ENCODE data around the gene COL20A1.

COL20A1 gene

DNA sequence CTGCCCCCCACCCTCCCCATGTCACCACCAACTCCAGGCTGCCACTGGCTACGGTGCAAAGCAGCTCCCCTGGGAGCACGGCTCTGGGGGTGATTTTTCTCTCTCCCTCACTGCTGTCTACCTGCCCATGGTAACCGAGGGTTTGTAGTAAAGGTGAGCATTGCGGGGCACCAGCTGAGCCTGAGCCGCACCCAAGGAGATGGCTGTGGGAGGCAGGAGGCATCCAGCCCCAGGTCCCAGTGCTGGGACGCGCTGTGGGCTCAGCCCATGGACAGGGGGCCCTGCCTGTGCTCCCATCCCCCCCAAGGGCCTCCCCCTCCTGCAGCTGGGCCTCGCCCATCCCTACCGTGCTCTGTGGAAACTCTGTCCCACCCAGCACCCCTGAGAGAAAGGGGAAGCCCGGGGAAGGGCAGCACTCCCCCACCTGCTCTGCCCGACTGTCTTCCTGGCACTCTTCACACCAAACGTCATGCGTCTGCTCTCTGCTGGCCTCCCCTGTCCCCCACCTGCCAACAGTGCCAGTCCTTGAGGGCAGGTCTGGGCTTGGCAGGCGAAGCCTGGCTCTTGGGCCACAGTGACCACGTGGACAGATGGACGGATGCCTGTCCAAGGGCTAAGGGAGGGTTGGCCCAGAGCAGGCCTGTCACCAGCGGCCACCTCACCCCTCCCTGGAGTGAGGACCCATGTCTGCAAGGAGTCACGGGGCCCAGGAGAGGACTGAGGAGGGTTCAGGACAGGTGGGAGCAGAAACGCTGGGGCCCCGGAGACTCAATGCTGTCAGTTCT, 72.0 kb downstream of the COL20A1 start:
- no peak for DNase-seq

DNA sequence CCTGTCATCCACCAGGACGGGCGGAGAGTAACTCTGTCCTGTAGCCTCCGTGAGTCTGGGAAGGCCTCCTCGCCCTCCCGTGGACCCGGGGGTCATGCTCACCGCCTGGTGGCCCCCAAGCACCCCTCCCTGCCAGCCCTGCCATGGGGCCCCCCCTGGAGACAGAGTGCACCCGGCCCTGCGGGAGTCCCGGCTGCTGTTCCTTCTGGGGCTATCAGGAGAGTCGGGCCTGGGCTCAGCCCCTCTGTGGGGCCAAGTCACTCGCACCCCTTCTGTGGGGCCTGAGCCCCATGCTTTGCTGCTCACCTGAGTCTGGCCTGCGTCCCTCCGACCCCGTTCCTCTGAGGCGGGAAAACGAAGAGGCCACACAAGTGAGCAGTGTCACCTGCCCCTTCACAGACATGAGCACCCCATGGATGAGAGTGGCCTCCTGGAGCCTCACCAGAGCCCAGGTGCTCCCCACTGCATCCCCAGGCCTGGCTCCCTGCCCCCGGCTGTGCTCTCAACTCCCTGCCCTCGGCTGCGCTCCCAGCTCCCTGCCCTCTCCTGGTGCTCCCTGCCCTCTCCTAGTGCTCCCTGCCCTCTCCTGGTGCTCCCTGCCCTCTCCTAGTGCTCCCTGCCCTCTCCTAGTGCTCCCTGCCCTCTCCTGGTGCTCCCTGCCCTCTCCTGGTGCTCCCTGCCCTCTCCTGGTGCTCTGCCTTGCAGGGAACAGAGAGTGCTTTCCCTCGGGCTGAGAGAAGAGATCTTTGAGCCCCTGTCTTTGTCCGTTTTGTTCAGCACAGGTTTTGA, 72.8 kb downstream of the COL20A1 start:
- DNase-seq = no peak

DNA sequence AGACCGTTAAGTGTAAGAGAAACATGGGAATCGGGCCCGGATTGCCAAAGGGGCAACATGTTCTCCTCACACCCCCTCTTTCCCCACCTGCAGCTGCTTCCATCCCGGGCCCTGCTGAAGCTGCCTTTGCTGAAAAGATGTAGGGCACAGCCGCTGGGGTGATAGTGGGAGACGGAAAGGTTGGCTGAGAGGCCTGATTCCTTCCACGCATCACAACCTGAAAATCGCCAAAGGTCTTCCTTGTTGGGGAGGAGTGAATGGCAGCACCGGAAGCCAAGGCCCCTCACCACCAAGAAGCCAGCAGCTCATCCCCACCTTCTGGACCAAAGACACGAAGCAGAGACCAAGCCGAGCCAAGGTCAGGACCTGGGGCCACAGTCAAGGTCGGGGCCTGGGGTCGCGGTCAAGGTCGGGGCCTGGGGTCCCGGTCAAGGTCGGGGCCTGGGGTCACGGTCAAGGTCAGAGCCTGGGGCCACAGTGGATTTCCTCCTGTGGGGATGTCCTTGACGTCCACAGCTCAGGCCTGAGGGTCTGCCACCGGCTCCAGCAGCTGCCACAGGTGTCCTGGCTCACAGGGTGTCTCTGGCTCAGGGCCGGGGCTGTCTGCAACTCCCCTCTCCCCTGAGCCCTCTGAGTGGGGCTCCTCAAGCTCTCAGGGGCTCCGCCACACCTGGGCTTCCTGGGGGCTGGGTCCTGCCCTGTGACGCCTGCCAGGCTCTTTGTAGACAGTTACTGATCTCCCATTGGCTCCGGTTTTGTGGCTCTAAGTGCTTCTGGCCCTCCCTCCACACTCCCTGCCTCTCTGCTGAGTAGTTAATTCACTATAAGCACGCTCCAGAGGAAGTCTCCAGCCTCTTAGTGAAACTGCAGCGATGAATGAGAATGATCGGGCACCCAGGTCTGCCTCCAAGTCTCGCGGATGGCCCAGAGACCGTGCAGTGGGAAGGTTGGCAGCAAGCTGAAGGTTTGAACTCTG, 73.7 kb downstream of the COL20A1 start:
- no peak for DNase-seq

DNA sequence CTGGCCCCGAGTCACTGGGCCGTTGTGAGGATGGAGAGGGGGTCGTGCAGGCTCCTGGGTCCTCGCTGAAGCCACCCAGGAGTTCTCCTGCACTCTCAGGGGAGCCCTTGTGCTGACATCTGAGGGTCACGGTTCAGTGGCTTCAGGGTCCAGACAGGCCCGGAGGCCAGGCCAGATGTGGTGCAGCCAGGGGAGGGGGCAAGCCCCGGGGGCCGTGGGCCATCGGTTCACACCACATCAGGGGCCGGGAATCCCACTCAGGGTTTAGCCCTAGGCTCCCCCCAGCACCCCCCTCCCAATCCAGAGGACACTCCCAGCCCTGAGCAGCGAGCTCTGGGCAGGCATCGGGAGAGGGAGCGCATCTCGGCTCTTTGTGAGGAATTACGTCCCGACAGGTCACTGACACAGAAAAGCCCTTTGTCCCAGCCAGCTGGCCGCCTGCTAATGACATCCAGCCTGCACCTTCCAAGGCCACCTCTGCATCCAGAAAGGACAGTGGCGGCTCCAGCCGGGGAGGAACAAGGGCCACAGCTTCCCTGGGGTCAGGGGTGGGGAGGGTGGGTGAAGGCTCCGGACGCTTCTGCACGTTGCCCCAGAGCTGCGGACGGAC, 74.6 kb downstream of the COL20A1 start:
- no peak for DNase-seq

DNA sequence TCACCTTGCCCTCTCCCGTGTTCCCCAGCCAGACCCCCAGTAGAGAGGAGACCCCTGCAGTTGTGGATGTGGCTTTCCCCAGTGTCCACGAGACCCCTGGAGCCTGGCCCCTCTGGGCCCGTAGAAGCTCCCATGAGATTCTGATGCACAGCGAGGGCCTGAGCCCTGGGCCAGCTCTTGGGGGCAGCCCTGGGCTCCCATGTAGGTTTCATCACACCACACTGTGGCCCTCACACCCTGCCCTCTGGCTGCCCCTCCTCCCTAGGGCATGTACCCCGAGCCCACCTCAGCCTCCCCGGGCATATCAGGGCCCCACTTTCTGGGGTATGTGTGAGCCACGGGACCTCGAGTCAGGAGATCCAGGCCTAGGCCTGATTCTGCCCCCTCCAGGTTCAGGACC, 75.2 kb downstream of the COL20A1 start:
- DNase-seq = no peak

DNA sequence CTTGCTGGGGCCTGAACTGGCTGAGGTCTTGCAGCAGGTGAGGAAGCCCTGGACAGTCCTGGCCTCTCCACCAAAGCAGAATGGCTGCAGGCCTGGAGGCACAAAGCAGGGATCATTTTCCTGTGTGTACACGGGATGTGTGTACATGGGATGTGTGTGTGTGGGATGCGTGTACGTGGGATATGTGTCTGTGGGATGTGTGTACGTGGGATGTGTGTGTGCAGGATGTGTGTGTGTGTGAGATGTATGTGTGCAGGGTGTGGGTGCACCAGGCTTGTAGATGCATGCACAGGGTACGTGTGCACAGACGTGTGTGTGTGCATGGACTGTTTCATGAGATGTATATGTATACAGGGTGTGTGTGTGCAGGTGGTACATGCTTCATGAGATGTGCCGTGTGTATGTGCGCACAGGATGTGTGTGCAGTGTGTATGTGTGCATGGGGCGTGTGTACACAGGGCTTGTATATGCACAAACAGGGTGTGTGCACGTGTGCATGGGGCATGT, 76.1 kb downstream of the COL20A1 start:
- no peak for DNase-seq

DNA sequence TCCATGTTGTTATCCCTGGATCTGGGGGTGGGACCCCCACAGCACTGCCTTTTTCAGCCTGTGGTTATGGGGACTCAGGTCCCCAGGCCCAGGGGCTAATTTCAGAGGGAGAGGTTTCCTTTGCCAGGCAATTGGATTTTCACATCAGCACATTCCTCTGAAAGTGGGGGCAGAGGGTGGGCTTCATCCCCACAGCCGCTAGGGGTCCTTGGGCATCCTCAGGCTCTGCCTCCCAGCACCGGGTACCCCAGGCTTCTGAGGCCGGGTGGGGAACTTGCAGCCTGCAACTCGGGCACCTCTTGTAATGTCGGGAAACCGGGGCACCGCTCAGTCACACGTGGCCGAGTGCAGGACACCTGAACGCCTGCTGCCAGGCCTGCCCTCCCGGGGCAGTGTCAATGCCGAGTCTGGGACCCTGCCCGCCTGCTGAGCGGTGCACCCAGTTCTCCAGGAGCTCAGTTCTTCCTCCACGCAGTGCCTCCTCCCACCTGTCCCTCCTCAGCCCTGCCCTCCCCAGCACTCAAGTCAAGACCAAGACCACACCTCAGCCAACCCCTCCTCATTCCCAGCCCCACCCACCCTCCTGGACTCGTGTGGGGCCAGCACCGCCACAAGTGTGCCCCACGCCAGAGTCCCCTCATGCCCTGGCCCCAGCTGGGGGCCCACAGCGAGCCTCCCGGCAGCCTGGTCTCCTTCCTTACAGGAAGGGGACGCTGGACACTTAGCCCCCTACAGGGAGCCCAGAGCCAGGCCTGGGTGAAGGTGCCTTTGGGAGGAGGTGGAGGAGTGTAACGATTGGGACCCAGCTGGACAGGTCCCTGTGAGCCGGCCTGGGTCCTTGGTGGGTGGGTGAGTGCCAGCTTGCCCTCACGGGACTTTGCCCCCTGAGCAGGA, 77.0 kb downstream of the COL20A1 start:
- DNase-seq = no peak

DNA sequence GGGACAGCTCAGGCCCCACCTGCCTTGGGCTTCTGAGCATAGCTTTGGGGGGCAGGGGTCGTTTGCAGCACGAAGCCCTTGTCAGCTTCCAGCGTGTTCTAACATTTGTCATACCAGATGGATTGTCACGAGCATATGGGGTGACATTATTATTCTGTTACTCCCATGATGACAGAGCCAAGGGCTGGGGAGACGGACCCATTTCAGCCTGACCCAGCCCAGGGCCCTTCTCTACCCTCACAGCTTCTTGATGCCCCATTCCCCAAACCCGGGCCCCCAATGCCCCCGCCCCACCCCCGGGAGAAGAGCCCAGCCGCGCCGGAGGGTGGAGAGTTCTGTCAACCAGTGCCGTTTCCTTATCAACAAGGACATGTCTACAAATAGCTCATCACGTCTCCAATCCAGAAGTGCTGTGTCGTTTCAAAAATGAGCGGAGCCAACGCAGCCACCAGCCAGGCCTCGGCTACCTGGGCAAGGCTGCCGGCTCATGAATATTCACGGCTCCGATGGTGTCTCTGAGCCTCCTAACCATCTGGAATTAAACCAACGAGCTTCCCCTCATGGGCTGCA, 77.7 kb downstream of the COL20A1 start:
- DNase-seq = no peak

DNA sequence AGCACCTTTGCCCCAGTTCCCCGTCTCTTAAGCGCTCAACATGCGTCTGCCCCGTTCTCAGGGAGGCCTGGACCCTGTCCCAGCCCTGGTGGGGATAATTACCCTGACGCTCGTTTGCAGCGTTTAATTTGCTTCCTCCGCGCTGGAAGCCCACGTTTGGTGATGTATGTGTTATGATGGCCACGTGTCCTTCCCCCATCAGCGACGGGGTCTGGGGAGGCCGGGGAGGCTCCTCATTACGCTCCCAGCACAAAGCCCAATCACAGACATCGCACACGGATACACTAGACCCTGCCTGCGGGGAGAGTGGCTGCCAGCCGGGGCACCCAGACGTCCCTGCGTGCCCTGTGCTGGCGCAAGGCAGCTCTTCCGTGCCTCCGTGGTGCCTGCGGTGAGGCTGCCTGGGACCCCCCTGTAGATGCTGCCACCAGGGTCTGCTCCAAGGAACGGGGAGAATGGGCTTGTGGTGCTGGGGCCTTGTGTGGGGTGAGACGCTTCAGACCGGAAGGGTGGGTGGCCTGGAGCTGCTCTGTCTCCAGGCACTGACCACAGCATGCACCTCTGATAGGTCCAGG, 78.4 kb downstream of the COL20A1 start:
- no peak for DNase-seq

DNA sequence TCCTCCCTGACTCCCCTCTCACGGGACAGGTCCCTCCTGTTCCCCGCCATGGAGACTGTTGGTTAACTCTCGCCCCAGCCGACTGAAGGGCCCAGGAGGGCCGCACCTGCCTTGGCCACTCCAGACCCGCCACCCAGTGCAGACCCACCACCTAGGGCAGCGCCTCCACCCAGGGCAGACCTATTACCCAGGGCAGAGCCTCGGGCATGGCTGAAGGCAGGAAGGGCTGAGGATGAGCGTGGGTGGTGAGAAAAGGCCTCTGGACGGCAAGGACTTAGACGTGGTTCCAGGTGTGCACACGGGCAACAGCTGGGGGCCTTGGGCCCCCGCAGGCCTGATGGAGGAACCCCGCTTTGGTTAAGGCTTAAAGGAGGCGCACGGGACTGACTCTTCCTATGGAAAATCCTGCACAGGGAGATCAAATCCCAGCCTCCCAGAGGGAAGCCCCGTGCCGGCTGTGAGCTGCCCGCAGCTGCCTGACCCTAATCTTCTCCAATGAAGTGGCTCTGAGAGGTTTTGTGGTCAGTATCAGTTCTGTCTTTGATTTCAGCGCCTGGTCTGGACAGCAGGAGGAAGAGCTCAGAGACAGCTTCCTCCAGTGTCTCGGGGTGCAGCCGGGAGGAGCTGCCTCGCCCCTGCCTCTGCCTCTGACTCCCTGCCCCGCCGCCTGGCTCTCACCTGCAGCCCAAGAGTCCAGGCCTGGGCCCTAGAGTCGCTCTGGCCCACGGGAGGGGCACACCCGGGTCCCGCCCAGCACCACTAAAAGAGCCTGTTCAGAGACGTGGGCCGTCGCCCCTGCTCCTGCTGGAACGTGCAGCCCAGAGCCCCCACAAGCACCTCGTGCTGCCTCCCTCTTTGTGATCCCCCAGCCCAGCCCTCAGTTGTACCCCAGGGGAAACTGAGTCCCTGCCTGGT, 80.2 kb downstream of the COL20A1 start:
- no peak for DNase-seq

DNA sequence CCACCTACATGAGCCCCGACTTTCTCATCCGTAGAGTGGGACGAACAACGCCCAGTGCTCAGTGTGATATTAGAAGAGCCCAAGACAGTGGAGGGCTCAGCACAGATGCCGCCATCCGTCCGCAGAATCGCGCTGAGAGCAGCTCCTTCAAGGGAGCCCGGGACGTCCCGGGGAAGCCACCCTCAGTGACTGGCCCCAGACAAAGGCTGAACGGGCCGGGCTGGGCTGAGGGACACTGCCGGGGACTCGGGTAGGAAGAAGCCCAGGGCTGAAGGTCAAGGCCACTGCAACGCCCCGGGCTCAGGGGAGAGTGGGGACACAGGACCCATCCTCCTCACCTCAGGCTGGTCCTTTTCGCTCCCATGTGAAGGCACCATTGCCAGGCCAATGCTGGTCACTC, 81.0 kb downstream of the COL20A1 start:
- DNase-seq = no peak

DNA sequence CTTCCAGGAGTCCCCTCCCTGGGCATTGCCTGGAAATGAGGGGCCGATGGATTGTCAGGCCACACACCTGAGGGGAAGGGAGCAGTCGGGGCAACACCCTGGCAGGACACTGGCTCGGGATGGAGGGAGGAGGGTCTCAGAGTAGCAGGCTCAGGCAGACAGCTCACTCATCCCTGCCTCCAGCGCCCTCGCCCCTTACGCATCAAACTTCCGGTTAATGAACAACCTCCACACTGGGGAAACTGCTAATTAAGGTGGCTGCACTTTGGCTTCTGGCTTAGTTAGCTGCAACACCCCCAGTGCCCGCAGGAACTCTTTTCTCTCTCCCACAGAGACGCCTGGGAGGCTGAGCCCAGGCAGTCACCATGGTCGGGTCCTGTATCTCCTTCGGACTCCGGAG, 81.5 kb downstream of the COL20A1 start:
- no peak for DNase-seq

DNA sequence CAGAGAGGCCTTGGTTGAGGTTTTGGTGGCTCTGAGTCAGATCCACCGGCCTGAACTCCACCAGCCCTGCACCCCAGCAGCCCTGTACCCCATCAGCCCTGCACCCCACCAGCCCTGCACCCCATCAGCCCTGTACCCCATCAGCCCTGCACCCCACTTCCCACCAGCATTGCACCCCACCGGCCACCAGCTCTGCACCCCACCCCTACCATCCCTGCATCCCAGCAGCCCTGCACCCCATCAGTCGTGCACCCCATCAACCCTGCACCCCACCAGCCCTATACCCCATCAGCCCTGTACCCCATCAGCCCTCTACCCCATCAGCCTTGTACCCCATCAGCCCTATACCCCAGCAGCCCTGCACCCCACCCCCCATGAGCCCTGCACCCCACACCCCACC, 82.5 kb downstream of the COL20A1 start:
- DNase-seq = no peak

DNA sequence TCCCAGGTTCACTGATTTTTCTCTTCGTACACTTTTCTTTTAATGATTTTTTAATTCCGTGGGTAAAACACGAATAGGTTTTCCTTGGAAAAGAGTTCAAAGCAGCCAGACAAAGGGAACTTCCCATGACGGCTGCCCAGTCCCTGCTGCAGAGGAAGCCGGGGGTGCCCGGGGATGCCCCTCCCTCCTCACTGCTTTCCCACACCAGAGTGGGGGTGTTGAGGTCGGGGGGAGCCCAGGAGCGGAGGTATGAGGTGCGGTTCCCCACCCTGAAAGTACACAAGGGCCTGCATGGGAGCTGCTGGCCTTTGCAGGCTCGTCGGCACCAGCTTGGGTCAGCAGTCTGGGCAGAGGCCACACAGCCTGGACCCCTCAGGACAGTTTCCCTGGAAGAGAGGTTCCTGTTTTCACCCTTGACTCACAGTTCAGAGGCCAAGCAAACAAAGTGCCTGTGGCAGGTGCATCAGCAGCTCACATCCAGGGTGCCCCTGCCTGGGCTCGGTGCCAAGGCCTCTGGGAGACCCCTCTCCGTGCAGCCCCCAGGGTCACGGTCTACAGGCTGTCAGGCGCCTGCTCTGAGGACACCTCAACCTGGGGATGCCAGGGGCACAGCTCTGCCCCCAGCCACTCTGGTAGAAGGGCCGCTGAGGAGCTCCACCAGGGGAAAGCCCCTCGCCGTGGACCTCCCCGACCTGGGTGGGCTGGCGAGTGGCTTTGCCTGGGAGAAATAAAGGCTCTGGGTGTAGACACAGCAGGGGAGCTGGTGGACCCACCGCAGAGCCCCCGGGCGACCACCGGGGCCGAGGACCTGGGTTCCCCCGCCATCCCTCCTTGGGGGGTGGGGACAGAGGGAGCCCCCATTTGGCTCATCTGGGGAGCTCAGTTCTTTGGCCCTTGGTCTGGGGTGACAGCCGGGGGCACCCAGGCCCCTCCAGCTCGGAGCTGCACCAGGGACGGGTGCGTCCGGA, 83.6 kb downstream of the COL20A1 start:
- no peak for DNase-seq

DNA sequence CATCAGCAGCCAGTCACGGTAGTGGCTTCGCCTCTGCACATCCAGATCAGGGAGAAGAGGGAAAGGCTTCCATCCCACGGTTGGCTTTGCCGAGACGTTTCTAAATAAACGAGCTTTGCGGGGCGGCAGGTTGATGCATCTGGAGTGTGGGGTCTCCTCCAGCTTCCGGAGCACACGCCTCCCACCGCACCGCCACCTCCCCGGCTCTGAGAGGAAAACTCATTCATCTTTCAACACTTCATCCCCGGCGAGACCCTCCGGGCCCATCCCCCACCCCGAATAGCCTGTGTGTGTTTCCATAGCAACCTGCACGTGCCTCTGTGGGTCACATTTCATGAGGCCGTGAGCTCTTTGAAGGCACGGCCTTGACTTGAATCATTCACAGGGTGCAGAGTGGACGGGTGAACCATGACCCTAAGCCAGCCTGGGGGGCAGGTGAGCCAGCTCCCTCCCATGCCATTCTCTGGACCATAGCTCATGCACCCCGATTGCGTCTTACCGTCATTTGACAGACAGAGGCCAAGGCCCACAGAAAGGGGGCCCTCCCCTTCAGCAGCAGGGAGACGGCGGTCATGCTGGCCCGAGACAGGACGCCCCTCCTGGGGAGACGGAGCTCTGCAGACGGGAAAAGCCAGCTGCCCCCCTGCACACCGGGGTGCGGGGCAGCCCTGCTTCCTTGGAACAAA, 84.4 kb downstream of the COL20A1 start:
- no peak for DNase-seq

DNA sequence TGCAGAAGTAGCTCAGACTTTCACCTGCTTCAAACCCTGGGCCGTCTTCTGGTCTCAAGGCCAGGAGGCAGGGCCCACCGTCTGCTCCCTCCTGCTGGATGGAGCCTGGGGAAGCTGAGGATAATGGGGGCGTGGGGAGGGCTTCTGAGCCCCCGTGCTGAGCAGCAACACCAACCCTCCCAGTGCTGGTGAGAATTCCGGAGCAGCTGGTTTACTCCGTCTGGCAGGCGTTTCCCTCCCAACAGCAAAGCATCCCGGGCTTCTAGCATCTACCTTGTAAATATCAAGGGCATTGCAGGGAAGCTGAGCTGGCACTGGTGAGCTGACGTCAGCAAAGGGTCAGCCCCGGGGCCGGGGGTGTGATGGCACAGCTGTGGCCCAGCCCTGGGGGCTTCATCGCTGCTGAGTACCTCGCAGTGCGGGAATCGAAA, 85.0 kb downstream of the COL20A1 start:
- no peak for DNase-seq

DNA sequence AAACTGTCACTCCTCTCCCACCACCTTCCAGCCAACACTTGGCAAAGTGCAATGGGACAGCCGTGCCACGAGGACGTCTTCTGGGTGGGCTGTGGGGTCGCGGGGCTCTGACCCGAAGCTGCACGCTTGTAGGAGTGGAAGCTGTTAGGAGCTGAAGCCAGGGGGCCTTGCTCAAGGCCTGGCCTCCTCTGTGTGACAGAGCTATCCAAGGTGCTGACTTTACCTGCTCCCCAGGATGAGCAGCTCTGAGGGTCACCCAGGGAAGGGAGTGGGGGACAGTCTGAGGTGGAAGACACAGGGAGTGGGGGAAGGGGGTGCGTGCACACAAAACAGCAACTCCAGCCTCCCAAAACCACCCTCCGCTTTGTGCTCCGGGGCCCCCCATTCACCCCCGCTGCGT, 85.6 kb downstream of the COL20A1 start:
- no peak for DNase-seq

DNA sequence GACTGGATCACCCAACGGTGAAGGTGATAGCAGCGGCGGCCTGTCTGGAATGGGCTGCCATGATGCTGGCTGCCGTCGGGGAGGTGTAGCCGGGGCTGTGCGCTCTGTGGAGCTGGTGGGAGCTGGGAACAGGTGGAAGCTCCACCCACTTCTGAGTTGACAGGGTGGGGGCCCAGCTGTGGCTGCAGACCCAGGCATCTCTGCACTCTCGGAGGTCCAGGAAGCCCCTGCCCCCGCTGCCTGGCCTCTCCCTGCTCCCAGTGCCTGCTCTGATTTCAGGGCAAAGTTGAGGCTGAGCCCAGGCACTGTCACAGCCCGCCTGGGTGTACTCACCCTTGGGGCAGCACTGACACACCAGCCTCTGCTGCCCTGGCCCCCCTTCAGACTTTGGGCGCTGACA, 86.3 kb downstream of the COL20A1 start:
- no peak for DNase-seq

All from suppressor macrophage treated with lipopolysaccharide for 4 hours (primary cell).